GM21528 (cell line): ENCODE measurements around the gene TNFSF11.

Experiments used
- ATAC-seq: cut with Tn5 transposase; IDR thresholded peaks from one replicate; pipeline ENCODE4 v1.9.1; 2021; ENCODE audit warnings: mild to moderate bottlenecking, moderate library complexity; ENCODE audit not compliant: unreplicated experiment, low FRiP score

TNFSF11 gene

GRCh38 chr13:42574011-42574410 lies at the start of gene TNFSF11:
Gene TNFSF11 (plus strand): TSS chr13:42574152. CDS start chr13:42574304, 152 bp downstream.
- peak; percentile 41 for ATAC-seq

- ATAC-seq, result peak; percentile 63
These were observed 49.4 kb upstream of the TNFSF11 start for GRCh38 chr13:42524487-42525034.

DNA sequence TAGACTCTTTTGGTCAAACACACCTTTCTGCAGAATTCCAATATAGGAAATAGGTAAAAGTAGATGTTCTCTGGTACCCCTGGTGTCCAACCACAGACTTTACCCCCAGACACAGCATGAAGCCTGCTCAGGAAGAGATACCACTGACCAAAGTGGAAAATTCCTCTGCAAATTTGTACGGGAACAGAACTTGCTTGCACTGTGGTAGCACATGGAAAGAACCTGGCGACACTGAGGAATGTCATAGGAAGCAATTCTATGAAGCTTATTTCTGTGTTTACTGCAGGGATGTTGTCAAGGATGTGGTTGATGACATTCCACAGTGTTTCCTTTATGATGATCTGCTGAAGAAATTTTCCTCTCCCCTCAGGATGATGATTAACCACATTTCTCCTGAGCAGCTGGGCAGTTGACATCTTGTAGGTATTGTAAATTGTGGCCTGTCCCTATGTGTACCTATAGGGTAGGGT lies 48.9 kb upstream of the TNFSF11 start:
- peak; percentile 30 for ATAC-seq

GRCh38 chr13:42526276-42526675 lies 47.7 kb upstream of the TNFSF11 start:
- ATAC-seq, result no peak

DNA sequence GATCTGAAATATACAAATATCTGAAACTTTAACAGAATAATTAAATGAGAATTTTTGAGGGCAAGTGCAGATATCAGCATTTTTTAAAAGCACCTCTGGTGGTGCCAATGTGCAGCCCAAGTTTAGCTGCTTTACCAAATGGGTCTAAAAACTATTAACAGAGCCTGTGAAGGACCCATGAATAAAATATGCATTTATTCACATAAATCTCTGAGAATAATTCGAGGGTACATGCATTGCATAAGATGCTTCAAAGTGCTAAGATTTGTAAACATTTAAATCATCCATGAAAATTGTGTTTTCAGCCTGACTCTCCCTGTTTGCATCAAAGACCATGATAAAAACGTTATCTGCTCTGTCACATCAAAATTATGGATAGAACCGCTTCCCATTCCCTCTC lies 47.1 kb upstream of the TNFSF11 start:
- ATAC-seq, result no peak

GRCh38 chr13:42532561-42533335 lies 41.2 kb upstream of the TNFSF11 start:
- ATAC-seq, result no peak

- ATAC-seq, result no peak
These were observed 40.7 kb upstream of the TNFSF11 start for GRCh38 chr13:42533336-42533591.

DNA sequence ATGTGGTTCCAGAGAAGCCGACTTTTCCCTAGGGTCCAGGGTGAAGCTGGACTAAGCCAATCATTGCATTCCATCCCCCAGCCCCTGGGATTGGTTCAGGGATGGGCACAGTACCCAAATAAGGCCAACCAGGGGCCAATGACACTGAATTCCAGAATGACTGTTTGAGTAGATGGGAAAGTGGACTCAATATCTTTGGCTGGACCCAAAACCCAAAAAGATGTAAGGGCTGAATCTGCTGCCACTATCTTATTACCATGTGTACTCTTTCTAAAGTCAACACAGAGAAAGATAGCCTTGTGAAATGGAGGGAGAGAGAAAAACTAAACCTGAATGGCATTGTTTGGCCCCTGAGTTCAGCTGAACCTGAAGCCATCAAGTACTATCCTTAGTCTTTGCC lies 39.2 kb upstream of the TNFSF11 start:
- no peak for ATAC-seq

DNA sequence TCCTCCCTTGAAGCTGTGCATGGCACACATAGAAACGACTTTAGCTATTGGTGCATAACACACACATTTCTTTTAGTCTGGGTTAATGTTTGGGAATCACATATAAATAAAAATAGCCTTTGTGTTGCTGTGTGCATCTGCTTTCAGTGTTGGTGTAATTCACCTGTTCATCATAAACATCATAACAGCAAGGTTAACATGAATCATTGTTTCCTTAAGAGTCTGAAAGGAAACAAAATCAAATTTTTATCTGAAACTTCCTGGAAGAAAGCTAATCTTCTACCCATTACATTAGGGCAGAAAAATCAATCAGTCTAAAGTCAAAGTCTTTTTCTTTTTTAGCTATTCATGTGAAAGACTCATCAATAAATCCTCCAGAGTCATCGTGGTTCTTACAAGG lies 35.0 kb upstream of the TNFSF11 start:
- no peak for ATAC-seq

DNA sequence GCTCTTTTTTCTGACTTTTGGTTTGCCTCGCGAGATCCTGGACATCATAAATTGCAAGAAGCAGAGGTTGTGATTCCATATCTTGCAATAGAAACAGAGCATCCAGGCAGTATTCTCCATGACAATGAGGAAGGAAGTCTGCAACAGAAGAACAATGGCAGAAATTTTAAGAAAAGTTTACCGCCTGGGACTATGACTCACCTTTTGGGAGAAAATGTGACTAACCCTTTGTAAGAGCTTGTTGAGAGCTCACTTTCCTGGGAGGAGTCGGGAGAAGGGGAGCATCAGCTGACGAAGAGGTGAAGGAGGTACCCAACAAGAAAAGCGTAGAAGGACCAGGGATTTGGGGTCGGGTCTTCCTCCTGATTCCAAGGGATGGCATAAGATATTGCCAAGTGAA lies 34.3 kb upstream of the TNFSF11 start:
- ATAC-seq, result no peak

- ATAC-seq, result no peak
These were observed 30.6 kb upstream of the TNFSF11 start for GRCh38 chr13:42543215-42543797.

DNA sequence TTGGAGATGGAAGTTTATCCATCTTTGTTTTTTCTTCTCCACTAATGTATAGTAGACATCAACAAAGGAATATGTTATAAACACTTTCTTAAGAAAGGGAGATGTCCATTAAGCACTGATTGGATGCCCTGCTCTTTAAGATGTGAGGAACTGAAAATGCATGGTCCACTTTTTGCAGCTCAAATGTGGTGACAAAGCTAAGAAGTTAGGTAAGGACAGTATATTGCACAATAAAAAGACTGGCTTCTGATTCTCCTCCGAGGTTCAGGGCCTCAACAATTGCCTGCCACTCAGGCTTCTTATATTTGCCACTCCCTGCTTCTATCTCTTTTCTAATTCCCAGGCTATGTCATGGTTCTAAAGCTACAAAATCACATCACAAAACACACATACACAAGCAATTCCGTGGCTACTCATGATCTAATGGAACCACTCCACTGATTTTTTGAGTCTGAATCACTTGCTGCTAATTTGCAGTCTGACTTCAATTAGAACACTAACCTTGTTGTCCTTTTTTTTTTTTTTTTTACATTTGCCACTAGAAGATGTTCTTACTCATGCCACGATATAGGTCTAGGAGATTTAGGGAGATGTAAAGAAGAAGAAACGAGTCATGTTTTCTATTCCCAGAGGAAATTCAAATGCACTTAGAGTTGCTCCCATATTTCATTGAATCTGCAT lies 29.6 kb upstream of the TNFSF11 start:
- ATAC-seq, result no peak

GRCh38 chr13:42545842-42546241 lies 28.1 kb upstream of the TNFSF11 start:
- ATAC-seq, result no peak

DNA sequence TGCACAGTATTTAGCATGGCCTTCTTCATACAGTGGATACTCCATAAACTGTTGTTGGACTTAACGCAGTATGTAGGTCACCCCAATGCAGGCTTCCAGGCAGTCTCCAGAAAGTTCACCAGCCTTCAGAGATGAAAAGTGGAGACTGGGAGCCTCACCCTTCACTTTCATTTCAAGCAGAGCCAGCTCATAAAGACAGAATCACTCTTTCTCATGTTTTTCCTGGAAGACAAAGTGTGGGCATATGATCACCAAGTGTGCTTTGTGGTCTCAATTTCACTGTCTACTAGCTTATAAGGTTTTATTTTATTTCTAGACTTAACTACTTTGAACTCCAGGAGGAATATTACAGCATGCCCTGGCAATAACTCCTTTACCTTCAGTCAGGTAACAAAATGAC lies 26.3 kb upstream of the TNFSF11 start:
- ATAC-seq, result no peak

DNA sequence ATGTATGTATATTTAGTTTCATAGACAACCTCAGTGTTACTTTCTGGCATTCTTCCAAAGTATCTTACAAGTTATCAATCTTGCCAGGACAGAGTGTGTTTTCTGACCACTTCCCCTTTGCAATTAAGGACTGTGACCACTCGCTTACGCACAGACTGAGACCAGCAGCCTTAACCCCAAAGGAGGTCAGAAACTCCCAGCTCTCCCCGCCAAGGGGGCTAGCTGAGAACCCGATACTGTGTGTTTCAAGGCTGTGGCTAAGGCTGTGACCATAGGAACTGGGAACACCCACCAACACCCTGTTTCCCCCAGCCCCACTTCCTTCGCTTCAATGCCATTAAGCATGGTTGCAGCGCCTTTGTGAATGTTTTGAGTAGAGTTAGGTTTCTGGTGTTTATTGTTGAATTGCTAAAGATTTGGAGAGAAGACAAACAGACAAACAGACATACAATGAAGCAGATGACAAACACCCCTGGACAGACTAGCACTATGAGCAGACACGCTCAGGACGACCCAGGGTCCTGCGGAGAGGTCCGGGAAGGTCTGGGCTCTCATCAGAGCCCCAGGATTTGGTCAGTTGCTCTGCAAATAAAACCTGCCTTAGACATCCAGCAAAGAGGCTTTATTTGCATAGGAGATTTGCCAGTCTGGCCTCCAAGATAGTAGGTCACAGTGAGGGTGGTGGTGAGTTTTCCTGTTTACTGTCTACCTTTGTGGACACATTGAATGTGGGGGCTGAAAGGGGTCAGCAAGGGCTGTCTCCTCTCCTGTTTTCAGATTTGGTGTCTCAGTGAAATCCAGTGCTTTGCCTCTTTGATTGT lies 25.0 kb upstream of the TNFSF11 start:
- ATAC-seq, result peak; percentile 91

DNA sequence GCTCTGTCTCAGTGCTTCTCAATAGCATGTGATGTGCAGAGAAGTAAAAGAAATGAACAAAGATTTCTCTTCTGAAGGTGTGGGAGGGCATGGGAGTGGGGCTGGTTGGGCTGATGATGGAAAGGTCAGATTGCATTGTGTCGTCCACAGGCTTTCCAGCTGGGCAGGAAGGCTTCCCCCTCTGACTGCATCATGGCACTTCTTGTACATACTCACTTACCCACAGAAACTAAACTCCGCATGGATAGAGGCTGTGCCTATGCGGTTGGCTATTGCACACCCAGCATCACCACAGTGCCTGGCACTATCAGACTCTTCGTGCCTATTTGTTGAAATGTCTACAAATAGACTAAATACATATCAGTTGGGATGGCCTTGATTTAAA lies 24.4 kb upstream of the TNFSF11 start:
- no peak for ATAC-seq

GRCh38 chr13:42551611-42552010 lies 22.3 kb upstream of the TNFSF11 start:
- ATAC-seq, result no peak

DNA sequence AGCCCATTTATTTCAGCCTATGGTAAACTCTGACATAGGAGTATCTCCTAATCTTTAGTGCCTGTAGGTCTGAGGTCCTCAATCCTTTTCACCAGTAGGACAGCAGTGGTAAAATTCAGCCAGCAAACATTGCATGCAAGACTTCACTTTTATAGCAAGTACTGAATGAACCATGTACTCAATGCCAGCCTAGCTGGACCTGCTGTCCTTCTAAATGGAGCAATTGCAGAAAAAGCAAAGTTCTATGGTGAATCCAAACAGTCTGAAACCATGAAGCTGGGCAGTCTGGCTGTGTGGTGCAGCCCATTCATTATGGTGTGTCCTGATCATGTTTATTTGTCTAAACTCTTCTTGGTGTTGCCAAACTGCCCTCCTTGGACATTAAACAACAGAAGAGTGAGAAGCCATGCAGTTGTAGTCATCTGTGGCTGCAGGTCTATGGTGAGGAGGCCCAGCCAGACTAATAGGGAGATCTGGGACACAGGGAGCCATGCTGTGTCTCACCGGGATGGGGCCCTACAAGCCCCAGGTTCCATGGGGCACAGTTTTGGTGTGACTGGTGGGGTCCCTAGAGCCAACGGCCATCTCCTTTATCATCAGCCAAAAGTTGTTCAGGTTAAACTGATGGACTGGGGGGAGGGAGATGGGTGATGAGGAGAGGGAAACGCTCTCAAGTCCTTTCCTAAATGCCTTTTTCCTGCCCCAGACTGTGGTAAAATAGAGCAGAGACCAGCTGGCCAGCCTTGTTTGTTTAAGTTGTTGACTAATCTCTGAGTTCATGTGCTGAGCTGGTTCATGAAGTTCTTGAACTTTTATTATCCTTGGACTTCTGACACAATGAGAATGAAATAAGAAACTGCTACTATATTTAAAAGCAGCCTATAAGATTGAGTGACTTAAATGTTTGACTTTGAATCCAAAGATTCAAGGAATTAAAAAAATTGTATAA lies 20.6 kb upstream of the TNFSF11 start:
- ATAC-seq, result no peak

- ATAC-seq, result no peak
These were observed 14.9 kb upstream of the TNFSF11 start for GRCh38 chr13:42559057-42559456.
